HG02884 (cell line): Measurements from ENCODE around the gene IRX2.

Source experiments
- ATAC-seq: cut with Tn5 transposase; IDR thresholded peaks from one replicate; pipeline ENCODE4 v1.9.1; 2021; ENCODE audit warnings: mild to moderate bottlenecking, moderate library complexity; ENCODE audit not compliant: unreplicated experiment

Gene IRX2

GRCh38 chr5:2751592-2752021 is at the start of gene IRX2:
IRX2 (minus strand) TSS chr5:2751677; CDS start chr5:2751413, 264 bp downstream.
- no peak for ATAC-seq

- no peak for ATAC-seq
These were observed 48.6 kb upstream of the IRX2 start for GRCh38 chr5:2800035-2800434.

- no peak for ATAC-seq
These were observed 46.5 kb upstream of the IRX2 start for GRCh38 chr5:2797981-2798380.

GRCh38 chr5:2797160-2797559 is 45.7 kb upstream of the IRX2 start:
- ATAC-seq = no peak

- no peak for ATAC-seq
These were observed 31.7 kb upstream of the IRX2 start for GRCh38 chr5:2783223-2783622.

- no peak for ATAC-seq
These were observed 31.2 kb upstream of the IRX2 start for GRCh38 chr5:2782658-2783057.

GRCh38 chr5:2780421-2781171 is 29.1 kb upstream of the IRX2 start:
- no peak for ATAC-seq

- no peak for ATAC-seq
These were observed 28.0 kb upstream of the IRX2 start for GRCh38 chr5:2779459-2779858.

GRCh38 chr5:2776337-2777302 is 25.1 kb upstream of the IRX2 start:
- no peak for ATAC-seq

GRCh38 chr5:2773327-2773726 is 21.9 kb upstream of the IRX2 start:
- ATAC-seq = no peak

- ATAC-seq = no peak
These were observed 15.6 kb upstream of the IRX2 start for GRCh38 chr5:2767089-2767488.

GRCh38 chr5:2764581-2764980 is 13.1 kb upstream of the IRX2 start:
- ATAC-seq = no peak

GRCh38 chr5:2763533-2763794 is 12.0 kb upstream of the IRX2 start:
- ATAC-seq = no peak

- ATAC-seq = no peak
These were observed 11.5 kb upstream of the IRX2 start for GRCh38 chr5:2762744-2763532.

GRCh38 chr5:2761921-2762488 is 10.5 kb upstream of the IRX2 start:
- no peak for ATAC-seq

GRCh38 chr5:2759696-2760461 is 8.4 kb upstream of the IRX2 start:
- ATAC-seq = no peak

GRCh38 chr5:2759091-2759490 is 7.6 kb upstream of the IRX2 start:
- no peak for ATAC-seq

GRCh38 chr5:2758632-2759031 is 7.2 kb upstream of the IRX2 start:
- ATAC-seq = no peak

- no peak for ATAC-seq
These were observed 6.3 kb upstream of the IRX2 start for GRCh38 chr5:2757563-2758351.
